ENCODE measurements around the gene RPL35. TPM values are rescaled to one million over a fixed set of nuclear protein-coding genes. Genes with fewer than 3 reads are reported as not detected.

The RPL35 gene
- total RNA-seq, 4 donors from 2014 or later, result 1,231 to 2,313 (median 2,047) TPM

GRCh38 chr9:124887832-124888231, 26.1 kb upstream of the RPL35 start:
- TF ChIP-seq CTCF (IDR thresholded peaks at IDR 0.05) (no peak), POLR2A (IDR thresholded peaks at IDR 0.05) (no peak)
- no peak for DNase-seq
- no peak overlapping the region for H3K4me3 ChIP-seq (replicated peaks in 1 of 3)
- WGBS, 2 donors, result 88 to 93% methylated on average over 5 of the region's 5 CpGs
- no peaks in the 10 kb centered on the region for H3K4me1 ChIP-seq
- H3K27ac ChIP-seq, result no peak overlapping the region
- H3K9me3 ChIP-seq, result no peaks in the 10 kb centered on the region
- H3K36me3 ChIP-seq, result peaks cover 14 to 53% of the 10 kb centered on the region in 2 donors
- intact Hi-C loops (cut with DNase I), result no loop called here
- no peaks in the 10 kb centered on the region for H3K27me3 ChIP-seq

- 90 to 92% methylated on average over 17 of the region's 17 CpGs for WGBS, 2 donors
- H3K4me1 ChIP-seq, result no peaks in the 10 kb centered on the region
- H3K4me3 ChIP-seq (replicated peaks in 1 of 3), result no peak overlapping the region
- TF ChIP-seq POLR2A (IDR thresholded peaks at IDR 0.05), result no peak
- TF ChIP-seq CTCF (IDR thresholded peaks at IDR 0.05), result no peak
- intact Hi-C loops (cut with DNase I), result no loop called here
- no peaks in the 10 kb centered on the region for H3K27me3 ChIP-seq
- no peak overlapping the region for H3K27ac ChIP-seq
- peaks cover 19 to 53% of the 10 kb centered on the region in 2 donors for H3K36me3 ChIP-seq
- no peaks in the 10 kb centered on the region for H3K9me3 ChIP-seq
- DNase-seq, result no peak
Observed at GRCh38 chr9:124886866-124887492, 25.2 kb upstream of the RPL35 start.

GRCh38 chr9:124886461-124886860, 24.7 kb upstream of the RPL35 start:
- H3K36me3 ChIP-seq, result peaks cover 20 to 53% of the 10 kb centered on the region in 2 donors
- 88 to 93% methylated on average over 10 of the region's 10 CpGs for WGBS, 2 donors

GRCh38 chr9:124885551-124885950, 23.8 kb upstream of the RPL35 start:
- peaks cover 25 to 53% of the 10 kb centered on the region in 2 donors for H3K36me3 ChIP-seq

More at GRCh38 chr9:124886461-124886860, 24.7 kb upstream of the RPL35 start:
- intact Hi-C loops (cut with DNase I), result no loop called here
- Histone ChIP-seq H3K9me3 (no peaks in the 10 kb centered on the region), H3K4me3 (replicated peaks in 1 of 3) (no peak overlapping the region), H3K27ac (no peak overlapping the region), H3K4me1 (no peaks in the 10 kb centered on the region), H3K27me3 (no peaks in the 10 kb centered on the region)
- no peak for TF ChIP-seq POLR2A (IDR thresholded peaks at IDR 0.05)
- DNase-seq, result no peak

GRCh38 chr9:124884376-124884775, 22.6 kb upstream of the RPL35 start:
- no peak for DNase-seq
- Histone ChIP-seq H3K27me3 (no peaks in the 10 kb centered on the region), H3K36me3 (peaks cover 32 to 49% of the 10 kb centered on the region in 2 donors), H3K27ac (no peak overlapping the region), H3K4me3 (replicated peaks in 1 of 3) (no peak overlapping the region), H3K4me1 (no peaks in the 10 kb centered on the region), H3K9me3 (no peaks in the 10 kb centered on the region)
- intact Hi-C loops (cut with DNase I), result no loop called here
- no peak for TF ChIP-seq CTCF (IDR thresholded peaks at IDR 0.05)
- TF ChIP-seq POLR2A (IDR thresholded peaks at IDR 0.05), result no peak
- 64 to 83% methylated on average over 4 of the region's 4 CpGs for WGBS, 2 donors

More at GRCh38 chr9:124885551-124885950, 23.8 kb upstream of the RPL35 start:
- TF ChIP-seq CTCF (IDR thresholded peaks at IDR 0.05), result no peak
- no peak for TF ChIP-seq POLR2A (IDR thresholded peaks at IDR 0.05)
- intact Hi-C loops (cut with DNase I), result no loop called here
- 95 to 98% methylated on average over 4 of the region's 4 CpGs for WGBS, 2 donors
- no peak overlapping the region for H3K27ac ChIP-seq
- no peaks in the 10 kb centered on the region for H3K4me1 ChIP-seq
- DNase-seq, result no peak
- H3K9me3 ChIP-seq, result no peaks in the 10 kb centered on the region
- H3K4me3 ChIP-seq (replicated peaks in 1 of 3), result no peak overlapping the region
- H3K27me3 ChIP-seq, result no peaks in the 10 kb centered on the region
